ENCODE data around the gene CHML. TPM values are rescaled to one million over a fixed set of nuclear protein-coding genes. Genes with fewer than 3 reads are reported as not detected.

CHML gene
- total and polyA plus RNA-seq, 10 of the 15 experiments (the other 5 are each of a cell fraction or from before 2014, with no cell fraction given): 2.0 to 15.5 (median 6.0) TPM

DNA sequence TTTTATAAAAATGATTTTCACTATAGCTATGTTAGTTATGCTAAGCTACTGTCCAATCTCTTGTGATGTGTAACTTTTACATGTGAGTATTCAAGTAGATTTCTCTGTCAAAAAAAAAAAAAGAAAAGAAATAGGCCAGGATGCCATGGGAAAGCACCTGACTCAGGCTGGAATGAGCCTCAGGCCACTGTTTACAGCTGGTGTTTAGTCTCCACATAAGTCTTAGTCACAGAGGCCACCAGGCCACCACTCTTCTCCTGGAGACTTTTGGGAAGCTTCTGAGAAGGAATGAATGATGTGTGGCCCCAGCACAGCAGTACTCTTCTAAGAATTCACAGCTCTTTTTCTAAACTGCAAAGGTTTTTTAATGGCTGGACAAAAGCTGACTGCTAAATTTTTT is 48.9 kb downstream of the CHML start:
- Histone ChIP-seq H2AFZ (ENCODE audit: control insufficient read depth, low read depth, low read length) (no peak overlapping the region), H3K27me3 (replicated peaks in 1 of 2; ENCODE audit: control insufficient read depth in 2 of 2, insufficient read depth in 2 of 2, low read length in 1 of 2) (no peaks in the 10 kb centered on the region), H3K4me2 (ENCODE audit: control insufficient read depth, insufficient read depth) (no peak overlapping the region), H3K27ac (ENCODE audit: control insufficient read depth, insufficient read depth) (no peak overlapping the region), H3K9me3 (replicated peaks; ENCODE audit: control insufficient read depth, insufficient read depth, low read length) (no peaks in the 10 kb centered on the region), H3K9ac (ENCODE audit: control insufficient read depth, insufficient read depth, low read length) (no peak overlapping the region), H3K79me2 (ENCODE audit: control insufficient read depth, insufficient read depth, low read length) (no peaks in the 10 kb centered on the region), H4K20me1 (ENCODE audit: control insufficient read depth, insufficient read depth) (no peaks in the 10 kb centered on the region), H3K4me3 (no peak overlapping the region), H3K36me3 (ENCODE audit: control insufficient read depth in 2 of 2, insufficient read depth in 2 of 2, low read length in 1 of 2) (no peaks in the 10 kb centered on the region; a peak in 1 of 4 replicates), H3K4me1 (ENCODE audit: control insufficient read depth, insufficient read depth, low read length) (no peaks in the 10 kb centered on the region)
- ChIA-PET RAD21 (ENCODE audit: unreplicated experiment) (interaction anchor here (1.9 kb wide), 1 partner anchor 20 kb away, joined by 7 read pairs; no protein-coding TSS in a partner anchor), SMC1A (ENCODE audit: uncharacterized antibody, unreplicated experiment) (interaction anchor here (1.0 kb wide), 1 partner anchor 11 kb away, joined by 3 read pairs; no protein-coding TSS in a partner anchor), POLR2A (no interaction called here), CTCF (interaction anchor here (0.6 to 3.3 kb wide), 4 partner anchors 9 to 101 kb away, joined by 3 to 17 read pairs (median 4); no protein-coding TSS in a partner anchor)
- intact Hi-C loops (cut with micrococcal nuclease; ENCODE audit: unreplicated experiment) (no loop called here), in situ Hi-C loops (cut with MboI) (no loop called here)
- no peak for TF ChIP-seq GATAD2B (conservative IDR thresholded peaks at IDR 0.05; ENCODE audit: low read depth)
- TF ChIP-seq IKZF2 (IDR thresholded peaks at IDR 0.05): no peak
- no peak for TF ChIP-seq ZNF592 (IDR thresholded peaks at IDR 0.05)
- TF ChIP-seq ZBED1 (IDR thresholded peaks at IDR 0.05; ENCODE audit: borderline replicate concordance): no peak
- TF ChIP-seq CBX3 (IDR thresholded peaks at IDR 0.05; ENCODE audit: borderline replicate concordance, low read depth): no peak
- TF ChIP-seq NR2C2 (IDR thresholded peaks at IDR 0.05; ENCODE audit: borderline replicate concordance, control insufficient read depth, insufficient read length, low read depth): no peak
- no peak for TF ChIP-seq GABPA (IDR thresholded peaks at IDR 0.05; ENCODE audit: low read depth)
- TF ChIP-seq NRF1 (conservative IDR thresholded peaks at IDR 0.05; ENCODE audit: low read depth, low read length): no peak
- ATAC-seq (no peak), FAIRE-seq (no peak), DNase-seq (ENCODE audit: low read depth, low spot score) (no peak)
- BruUV-seq (replicated peaks): no TSS peak

All from GM12878 (cell line).